H1 (cell line): ENCODE data around the gene STK32A.

Source experiments
- BCL11A ChIP-seq, 2 experiments: IDR thresholded peaks; one replicate each; pipeline ENCODE4 v1.6.1; 2011; ENCODE audit warnings: low read depth in 2 of 2, low read length in 2 of 2, mild to moderate bottlenecking in 2 of 2
- BRCA1 ChIP-seq: IDR thresholded peaks from 2 replicates; pipeline ENCODE4 v1.6.1; 2012; ENCODE audit warnings: low read depth, low read length, improper control_type of control experiment
- EZH2 ChIP-seq: fragments of 200-600 bp; sonication (generic); IDR thresholded peaks from 2 replicates; pipeline ENCODE4 v1.7.1; 2012; ENCODE audit warnings: low read depth, mild to moderate bottlenecking, moderate library complexity, low read length, inconsistent platforms; ENCODE audit not compliant: severe bottlenecking
- POU5F1 ChIP-seq: IDR thresholded peaks from 2 replicates; pipeline ENCODE4 v1.6.1; 2011; ENCODE audit warnings: low read depth, mild to moderate bottlenecking, low read length, moderate library complexity
- RAD21 ChIP-seq, 2 experiments: IDR thresholded peaks in 1 of 2; conservative IDR thresholded peaks in 1 of 2; 2 replicates each; pipeline ENCODE4 v1.6.1; 2011; ENCODE audit warnings: low read depth in 2 of 2, low read length in 2 of 2, improper control_type of control experiment in 1 of 2, inconsistent platforms in 1 of 2, mild to moderate bottlenecking in 1 of 2, moderate library complexity in 1 of 2
- TF ChIP-seq, protein P1 (sequence below), 3 experiments: IDR thresholded peaks; 1 replicate in 2 of 3; 2 replicates in 1 of 3; pipeline versions ENCODE4 v1.5.1 to v1.6.1; 2011; ENCODE audit warnings: low read length in 3 of 3, mild to moderate bottlenecking in 3 of 3, inconsistent platforms in 2 of 3, low read depth in 1 of 3, moderate library complexity in 1 of 3; ENCODE audit not compliant: insufficient read depth in 1 of 3; ENCODE audit errors: control extremely low read depth in 1 of 3

GRCh38 chr5:147393874-147394672 is 159.2 kb downstream of the STK32A start:
- TF ChIP-seq BRCA1 (no peak), POU5F1 (no peak), RAD21 (IDR thresholded peaks at IDR 0.05 in 1 of 2, conservative IDR thresholded peaks at IDR 0.05 in 1 of 2; ENCODE audit: low read depth in 2 of 2, low read length in 2 of 2) (peak; percentile 43 to 54; a peak in 3 of 4 replicates), EZH2 (no peak), BCL11A (IDR thresholded peaks at IDR 0.05; ENCODE audit: low read depth in 2 of 2, low read length in 2 of 2) (no peak)
- TF ChIP-seq, protein P1, sequence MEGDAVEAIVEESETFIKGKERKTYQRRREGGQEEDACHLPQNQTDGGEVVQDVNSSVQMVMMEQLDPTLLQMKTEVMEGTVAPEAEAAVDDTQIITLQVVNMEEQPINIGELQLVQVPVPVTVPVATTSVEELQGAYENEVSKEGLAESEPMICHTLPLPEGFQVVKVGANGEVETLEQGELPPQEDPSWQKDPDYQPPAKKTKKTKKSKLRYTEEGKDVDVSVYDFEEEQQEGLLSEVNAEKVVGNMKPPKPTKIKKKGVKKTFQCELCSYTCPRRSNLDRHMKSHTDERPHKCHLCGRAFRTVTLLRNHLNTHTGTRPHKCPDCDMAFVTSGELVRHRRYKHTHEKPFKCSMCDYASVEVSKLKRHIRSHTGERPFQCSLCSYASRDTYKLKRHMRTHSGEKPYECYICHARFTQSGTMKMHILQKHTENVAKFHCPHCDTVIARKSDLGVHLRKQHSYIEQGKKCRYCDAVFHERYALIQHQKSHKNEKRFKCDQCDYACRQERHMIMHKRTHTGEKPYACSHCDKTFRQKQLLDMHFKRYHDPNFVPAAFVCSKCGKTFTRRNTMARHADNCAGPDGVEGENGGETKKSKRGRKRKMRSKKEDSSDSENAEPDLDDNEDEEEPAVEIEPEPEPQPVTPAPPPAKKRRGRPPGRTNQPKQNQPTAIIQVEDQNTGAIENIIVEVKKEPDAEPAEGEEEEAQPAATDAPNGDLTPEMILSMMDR (IDR thresholded peaks at IDR 0.05; ENCODE audit: control extremely low read depth in 1 of 3, insufficient read depth in 1 of 3, low read depth in 1 of 3, low read length in 3 of 3) = peak; percentile 70 to 73 (median 72)
